Measurements from ENCODE around the gene MRPL2. TPM values are rescaled to one million over a fixed set of nuclear protein-coding genes. Genes with fewer than 3 reads are reported as not detected.
A peak's percentile ranks its signal among the peaks of the same experiment; 100 is the strongest.

MRPL2 gene
- total RNA-seq, 4 donors from 2014 or later: 19.0 to 40.8 (median 22.1) TPM

- DNase-seq: no peak
- no peak for TF ChIP-seq POLR2A (IDR thresholded peaks at IDR 0.05)
- Histone ChIP-seq H3K4me3 (peak overlapping the region; percentile 69 to 98 (median 80)), H3K27me3 (no peaks in the 10 kb centered on the region), H3K4me1 (peaks cover 0 to 38% (median 8%) of the 10 kb centered on the region in 4 donors), H3K27ac (peak overlapping the region; percentile 80 to 89 (median 83)), H3K9me3 (no peaks in the 10 kb centered on the region), H3K36me3 (peaks cover 0 to 38% (median 0%) of the 10 kb centered on the region in 3 donors)
These were observed 38.4 kb downstream of the MRPL2 start for GRCh38 chr6:43020847-43021246.

DNA sequence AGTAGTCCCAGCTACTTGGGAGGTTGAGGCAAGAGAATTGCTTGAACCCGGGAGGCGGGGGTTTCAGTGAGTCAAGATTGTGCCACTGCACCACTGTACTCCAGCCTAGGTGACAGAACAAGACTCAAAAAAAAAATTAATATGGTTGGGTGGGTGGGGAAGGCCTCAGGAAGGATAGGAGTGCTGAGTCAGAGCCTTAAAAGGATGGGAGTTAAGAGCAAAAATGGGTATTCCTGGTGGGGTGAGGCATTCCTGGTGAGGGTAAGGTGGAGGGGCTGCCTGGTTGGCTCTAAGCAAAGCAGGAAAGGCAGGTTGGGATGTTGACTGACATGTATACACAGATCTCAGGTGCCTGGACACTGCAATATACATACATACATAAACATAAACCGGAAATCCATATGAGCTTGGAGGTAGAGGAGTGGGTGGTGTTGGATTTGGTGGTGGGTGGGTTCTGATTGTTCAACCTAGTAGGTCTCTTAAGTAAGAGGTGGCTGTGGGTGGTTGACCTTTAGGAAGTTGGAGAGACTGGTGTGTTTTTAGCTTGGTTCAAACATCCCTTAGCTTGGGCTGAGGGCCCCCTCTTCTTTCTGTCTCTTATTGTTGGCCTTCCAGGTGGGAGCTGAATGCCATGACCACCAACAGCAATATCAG lies 39.1 kb downstream of the MRPL2 start:
- H3K27me3 ChIP-seq: no peaks in the 10 kb centered on the region
- peaks cover 0 to 31% (median 0%) of the 10 kb centered on the region in 3 donors for H3K36me3 ChIP-seq
- no peak for DNase-seq
- no peak for TF ChIP-seq POLR2A (IDR thresholded peaks at IDR 0.05)
- no peak for TF ChIP-seq CTCF (IDR thresholded peaks at IDR 0.05)
- no peaks in the 10 kb centered on the region for H3K9me3 ChIP-seq
- peaks cover 2 to 45% (median 9%) of the 10 kb centered on the region in 4 donors for H3K4me1 ChIP-seq
- H3K27ac ChIP-seq: peak overlapping the region in 1 of 4 donors; percentile 84
- H3K4me3 ChIP-seq: no peak overlapping the region

DNA sequence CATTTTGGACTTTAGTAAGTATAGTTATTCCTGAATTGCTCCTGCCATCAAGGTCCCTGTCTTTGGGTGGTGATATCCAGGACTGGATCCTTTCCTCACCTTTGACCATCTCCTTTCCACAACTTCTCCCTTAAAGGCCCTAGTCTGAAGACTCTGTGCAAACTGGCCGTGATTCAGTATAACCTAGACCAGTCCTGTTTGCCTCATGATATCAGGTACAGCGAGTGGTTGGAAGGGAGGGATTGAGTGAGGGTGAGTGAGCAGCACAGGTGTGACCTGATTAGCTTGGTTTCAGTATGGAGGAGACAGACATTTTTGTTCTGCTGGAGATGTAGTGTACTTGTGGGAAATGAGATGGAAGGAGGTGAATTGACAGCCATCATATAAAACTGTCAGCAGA lies 40.1 kb downstream of the MRPL2 start:
- TF ChIP-seq CTCF (IDR thresholded peaks at IDR 0.05) (no peak), POLR2A (IDR thresholded peaks at IDR 0.05) (no peak)
- Histone ChIP-seq H3K36me3 (peaks cover 0 to 24% (median 0%) of the 10 kb centered on the region in 3 donors), H3K4me1 (peaks cover 4 to 50% (median 12%) of the 10 kb centered on the region in 4 donors)

DNA sequence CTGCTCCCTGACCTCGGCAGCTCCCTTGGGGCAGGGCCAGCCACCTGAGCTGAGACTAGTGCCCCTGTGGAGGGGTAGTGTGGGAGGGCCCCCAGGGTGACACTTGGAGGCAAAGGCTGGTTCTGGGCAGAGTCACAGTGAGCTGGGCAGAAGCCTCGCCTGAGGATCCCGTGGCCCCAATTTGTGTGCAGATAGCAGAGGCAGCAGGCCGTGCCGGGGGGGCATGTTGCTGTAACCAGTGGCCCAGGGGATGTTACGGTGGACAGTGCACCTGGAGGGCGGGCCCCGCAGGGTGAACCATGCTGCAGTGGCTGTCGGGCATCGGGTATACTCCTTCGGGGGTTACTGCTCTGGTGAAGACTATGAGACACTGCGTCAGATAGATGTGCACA lies 42.3 kb downstream of the MRPL2 start:
- no peak overlapping the region for H3K27ac ChIP-seq

More for the DNA sequence above, 40.1 kb downstream of the MRPL2 start:
- Histone ChIP-seq H3K27ac (no peak overlapping the region), H3K9me3 (no peaks in the 10 kb centered on the region), H3K4me3 (no peak overlapping the region), H3K27me3 (no peaks in the 10 kb centered on the region)
- no peak for DNase-seq

GRCh38 chr6:43016176-43016942 lies 42.9 kb downstream of the MRPL2 start:
- no peak overlapping the region for H3K4me3 ChIP-seq
- H3K4me1 ChIP-seq: peaks cover 4 to 47% (median 10%) of the 10 kb centered on the region in 4 donors
- H3K9me3 ChIP-seq: no peaks in the 10 kb centered on the region
- TF ChIP-seq POLR2A (IDR thresholded peaks at IDR 0.05): no peak
- TF ChIP-seq CTCF (IDR thresholded peaks at IDR 0.05): no peak
- H3K27ac ChIP-seq: no peak overlapping the region
- H3K36me3 ChIP-seq: peaks cover 0 to 32% (median 0%) of the 10 kb centered on the region in 3 donors
- no peak for DNase-seq
- no peaks in the 10 kb centered on the region for H3K27me3 ChIP-seq

More for the DNA sequence above, 42.3 kb downstream of the MRPL2 start:
- Histone ChIP-seq H3K36me3 (peaks cover 0 to 27% (median 0%) of the 10 kb centered on the region in 3 donors), H3K9me3 (no peaks in the 10 kb centered on the region), H3K27me3 (no peaks in the 10 kb centered on the region), H3K4me3 (no peak overlapping the region), H3K4me1 (peaks cover 4 to 47% (median 10%) of the 10 kb centered on the region in 4 donors)
- TF ChIP-seq CTCF (IDR thresholded peaks at IDR 0.05) (no peak), POLR2A (IDR thresholded peaks at IDR 0.05) (no peak)
- DNase-seq: no peak

GRCh38 chr6:43014434-43014909 lies 44.8 kb downstream of the MRPL2 start:
- Histone ChIP-seq H3K27ac (peak overlapping the region; percentile 61 to 83 (median 70)), H3K4me3 (peak overlapping the region; percentile 58 to 89 (median 66)), H3K27me3 (no peaks in the 10 kb centered on the region), H3K9me3 (no peaks in the 10 kb centered on the region), H3K36me3 (peaks cover 0 to 51% (median 0%) of the 10 kb centered on the region in 3 donors), H3K4me1 (peaks cover 0 to 41% (median 10%) of the 10 kb centered on the region in 4 donors)
- TF ChIP-seq POLR2A (IDR thresholded peaks at IDR 0.05) (no peak), CTCF (IDR thresholded peaks at IDR 0.05) (no peak)
- no peak for DNase-seq
